ENCODE results near the gene RAB1B. TPM values are rescaled to one million over a fixed set of nuclear protein-coding genes. Genes with fewer than 3 reads are reported as not detected.

RAB1B gene
- total RNA-seq, 1 donor from 2014 or later = 120 TPM

DNA sequence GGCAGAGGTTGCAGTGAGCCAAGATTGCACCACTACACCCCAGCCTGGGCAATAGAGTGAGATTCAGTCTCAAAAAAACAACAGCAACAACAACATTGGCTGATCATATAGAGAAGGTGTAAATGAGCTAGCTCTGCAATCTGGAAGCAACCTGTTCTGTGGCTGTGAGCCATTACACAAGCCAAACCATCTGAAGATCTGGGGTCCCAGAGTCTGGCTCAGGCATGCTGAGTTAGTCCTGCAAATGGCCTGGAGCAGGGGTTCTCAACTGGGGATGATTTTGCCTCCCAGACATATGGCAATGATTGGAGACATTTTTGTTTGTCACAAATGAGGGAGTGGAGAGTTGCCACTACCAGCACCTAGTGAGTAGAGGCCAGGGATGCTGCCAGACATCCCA is 42.3 kb upstream of the RAB1B start:
- peaks cover 9% of the 10 kb centered on the region for H4K20me1 ChIP-seq (ENCODE audit: insufficient read depth, low read length)
- no peaks in the 10 kb centered on the region for H3K27me3 Mint-ChIP-seq (ENCODE audit: low read depth, unreplicated experiment)
- H3K27me3 ChIP-seq (ENCODE audit: insufficient read depth, low read length) = no peaks in the 10 kb centered on the region
- H3K9me3 ChIP-seq (ENCODE audit: insufficient read depth, low read depth, low read length) = no peaks in the 10 kb centered on the region
- no peak overlapping the region for H3K4me3 Mint-ChIP-seq (ENCODE audit: unreplicated experiment)
- DNase-seq (ENCODE audit: low read depth) (no peak), FAIRE-seq (no peak)
- no peak overlapping the region for H3K4me3 ChIP-seq (ENCODE audit: insufficient read depth, low read depth, low read length)
- no peak overlapping the region for H3K9ac ChIP-seq (ENCODE audit: low read length)
- H3K27ac Mint-ChIP-seq (ENCODE audit: unreplicated experiment) = no peak overlapping the region
- H3K27ac ChIP-seq (ENCODE audit: low read depth, low read length) = no peak overlapping the region
- H3K79me2 ChIP-seq (ENCODE audit: insufficient read depth, low read length) = no peaks in the 10 kb centered on the region
- H3K36me3 ChIP-seq (ENCODE audit: insufficient read depth, low read length) = peaks cover 22% of the 10 kb centered on the region
- H3K4me1 ChIP-seq (ENCODE audit: insufficient read depth, low read length) = no peaks in the 10 kb centered on the region
- H3K4me1 Mint-ChIP-seq (ENCODE audit: low read depth, unreplicated experiment) = peaks cover 5% of the 10 kb centered on the region
- TF ChIP-seq, protein P1, sequence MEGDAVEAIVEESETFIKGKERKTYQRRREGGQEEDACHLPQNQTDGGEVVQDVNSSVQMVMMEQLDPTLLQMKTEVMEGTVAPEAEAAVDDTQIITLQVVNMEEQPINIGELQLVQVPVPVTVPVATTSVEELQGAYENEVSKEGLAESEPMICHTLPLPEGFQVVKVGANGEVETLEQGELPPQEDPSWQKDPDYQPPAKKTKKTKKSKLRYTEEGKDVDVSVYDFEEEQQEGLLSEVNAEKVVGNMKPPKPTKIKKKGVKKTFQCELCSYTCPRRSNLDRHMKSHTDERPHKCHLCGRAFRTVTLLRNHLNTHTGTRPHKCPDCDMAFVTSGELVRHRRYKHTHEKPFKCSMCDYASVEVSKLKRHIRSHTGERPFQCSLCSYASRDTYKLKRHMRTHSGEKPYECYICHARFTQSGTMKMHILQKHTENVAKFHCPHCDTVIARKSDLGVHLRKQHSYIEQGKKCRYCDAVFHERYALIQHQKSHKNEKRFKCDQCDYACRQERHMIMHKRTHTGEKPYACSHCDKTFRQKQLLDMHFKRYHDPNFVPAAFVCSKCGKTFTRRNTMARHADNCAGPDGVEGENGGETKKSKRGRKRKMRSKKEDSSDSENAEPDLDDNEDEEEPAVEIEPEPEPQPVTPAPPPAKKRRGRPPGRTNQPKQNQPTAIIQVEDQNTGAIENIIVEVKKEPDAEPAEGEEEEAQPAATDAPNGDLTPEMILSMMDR (IDR thresholded peaks at IDR 0.05; ENCODE audit: insufficient read depth, low read depth, low read length) = no peak
- no peak for TF ChIP-seq EZH2 (IDR thresholded peaks at IDR 0.05; ENCODE audit: insufficient read depth, low read length)
- H3K9me3 Mint-ChIP-seq (ENCODE audit: unreplicated experiment) = no peaks in the 10 kb centered on the region
- H3K36me3 Mint-ChIP-seq (ENCODE audit: low read depth, unreplicated experiment) = peaks cover 11% of the 10 kb centered on the region
- H2AFZ ChIP-seq (ENCODE audit: low read depth, low read length) = no peak overlapping the region
- H3K4me2 ChIP-seq (ENCODE audit: low read length) = no peak overlapping the region

DNA sequence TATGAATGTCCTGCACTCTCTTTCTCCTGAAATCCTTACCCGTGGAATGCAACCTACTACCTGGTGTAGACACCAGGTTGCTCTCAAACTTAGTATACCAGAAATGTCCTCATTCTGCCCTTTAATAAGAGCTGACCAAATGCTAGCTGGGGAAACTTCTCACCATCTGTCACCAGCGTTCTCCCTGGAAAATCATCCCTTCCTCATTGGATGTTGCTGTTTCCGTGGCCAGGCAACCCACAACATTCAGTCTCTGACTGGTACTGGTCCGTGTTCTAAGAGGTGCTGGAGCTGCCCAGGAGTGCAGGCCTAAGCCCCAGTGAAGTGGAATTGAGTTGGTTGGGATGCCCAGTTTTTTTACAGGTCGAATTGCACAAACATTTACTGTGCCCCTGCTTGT is 40.7 kb upstream of the RAB1B start:
- Histone ChIP-seq H3K36me3 (ENCODE audit: insufficient read depth, low read length) (peaks cover 27% of the 10 kb centered on the region), H4K20me1 (ENCODE audit: insufficient read depth, low read length) (no peaks in the 10 kb centered on the region), H3K4me2 (ENCODE audit: low read length) (no peak overlapping the region), H3K79me2 (ENCODE audit: insufficient read depth, low read length) (no peaks in the 10 kb centered on the region), H3K4me1 (ENCODE audit: insufficient read depth, low read length) (no peaks in the 10 kb centered on the region), H3K27ac (ENCODE audit: low read depth, low read length) (no peak overlapping the region), H3K4me3 (ENCODE audit: insufficient read depth, low read depth, low read length) (no peak overlapping the region), H3K9me3 (ENCODE audit: insufficient read depth, low read depth, low read length) (no peaks in the 10 kb centered on the region), H2AFZ (ENCODE audit: low read depth, low read length) (no peak overlapping the region), H3K27me3 (ENCODE audit: insufficient read depth, low read length) (no peaks in the 10 kb centered on the region), H3K9ac (ENCODE audit: low read length) (no peak overlapping the region)
- Mint-ChIP-seq H3K36me3 (ENCODE audit: low read depth, unreplicated experiment) (peaks cover 16% of the 10 kb centered on the region), H3K4me3 (ENCODE audit: unreplicated experiment) (no peak overlapping the region), H3K9me3 (ENCODE audit: unreplicated experiment) (no peaks in the 10 kb centered on the region), H3K4me1 (ENCODE audit: low read depth, unreplicated experiment) (no peaks in the 10 kb centered on the region), H3K27me3 (ENCODE audit: low read depth, unreplicated experiment) (no peaks in the 10 kb centered on the region), H3K27ac (ENCODE audit: unreplicated experiment) (no peak overlapping the region)
- no peak for DNase-seq (ENCODE audit: low read depth)
- FAIRE-seq = no peak
- TF ChIP-seq, protein P1 (IDR thresholded peaks at IDR 0.05; ENCODE audit: insufficient read depth, low read depth, low read length) = no peak
- no peak for TF ChIP-seq EZH2 (IDR thresholded peaks at IDR 0.05; ENCODE audit: insufficient read depth, low read length)

DNA sequence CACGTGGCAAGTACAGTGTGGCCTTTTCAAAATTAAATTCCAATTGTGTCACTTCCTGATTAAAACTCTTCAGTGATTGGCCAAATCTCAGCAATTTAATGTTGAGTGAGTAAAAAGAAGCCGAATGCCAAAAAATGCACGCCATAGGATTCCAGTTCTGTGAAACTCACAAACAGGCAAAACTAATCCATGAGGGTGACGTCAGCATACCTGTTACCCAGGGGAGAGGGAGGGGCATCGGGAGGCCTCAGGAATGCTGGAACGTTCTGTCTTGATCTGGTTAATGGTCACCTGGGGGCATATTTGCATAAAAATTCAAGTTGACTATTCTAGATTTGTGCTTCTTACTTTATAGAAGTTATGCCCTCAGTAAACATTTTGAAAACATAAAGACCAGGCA is 39.9 kb upstream of the RAB1B start:
- Mint-ChIP-seq H3K36me3 (ENCODE audit: low read depth, unreplicated experiment) (peaks cover 24% of the 10 kb centered on the region), H3K27ac (ENCODE audit: unreplicated experiment) (no peak overlapping the region), H3K27me3 (ENCODE audit: low read depth, unreplicated experiment) (peaks cover 2% of the 10 kb centered on the region), H3K9me3 (ENCODE audit: unreplicated experiment) (no peaks in the 10 kb centered on the region), H3K4me3 (ENCODE audit: unreplicated experiment) (no peak overlapping the region), H3K4me1 (ENCODE audit: low read depth, unreplicated experiment) (no peaks in the 10 kb centered on the region)
- H3K4me1 ChIP-seq (ENCODE audit: insufficient read depth, low read length) = no peaks in the 10 kb centered on the region
- H3K36me3 ChIP-seq (ENCODE audit: insufficient read depth, low read length) = peaks cover 30% of the 10 kb centered on the region
- no peak overlapping the region for H3K4me2 ChIP-seq (ENCODE audit: low read length)
- no peak overlapping the region for H3K27ac ChIP-seq (ENCODE audit: low read depth, low read length)
- FAIRE-seq = no peak
- no peak overlapping the region for H3K4me3 ChIP-seq (ENCODE audit: insufficient read depth, low read depth, low read length)
- no peak for DNase-seq (ENCODE audit: low read depth)
- no peaks in the 10 kb centered on the region for H3K27me3 ChIP-seq (ENCODE audit: insufficient read depth, low read length)
- no peaks in the 10 kb centered on the region for H3K79me2 ChIP-seq (ENCODE audit: insufficient read depth, low read length)
- H4K20me1 ChIP-seq (ENCODE audit: insufficient read depth, low read length) = no peaks in the 10 kb centered on the region
- no peak overlapping the region for H2AFZ ChIP-seq (ENCODE audit: low read depth, low read length)
- H3K9me3 ChIP-seq (ENCODE audit: insufficient read depth, low read depth, low read length) = no peaks in the 10 kb centered on the region
- no peak overlapping the region for H3K9ac ChIP-seq (ENCODE audit: low read length)
- no peak for TF ChIP-seq EZH2 (IDR thresholded peaks at IDR 0.05; ENCODE audit: insufficient read depth, low read length)
- TF ChIP-seq, protein P1 (IDR thresholded peaks at IDR 0.05; ENCODE audit: insufficient read depth, low read depth, low read length) = no peak

All from astrocyte (in vitro differentiated cells and primary cell).